GM12878 (cell line): ENCODE data around the gene IFNGR2. TPM values are rescaled to one million over a fixed set of nuclear protein-coding genes. Genes with fewer than 3 reads are reported as not detected.

ENCODE experiments used
- ATF7 ChIP-seq: fragments of 450-650 bp; IDR thresholded peaks from 2 replicates; pipeline ENCODE4 v1.6.1; 2016; ENCODE audit warnings: low read depth, mild to moderate bottlenecking
- CBFB ChIP-seq: IDR thresholded peaks from 2 replicates; pipeline ENCODE4 v1.6.1; 2016; ENCODE audit warnings: antibody characterized with exemption, low read depth
- CEBPB ChIP-seq, 2 experiments: fragments of 150-350 bp in 1 of 2; IDR thresholded peaks; 2 replicates each; pipeline ENCODE4 v1.6.1; 2012 to 2014; ENCODE audit warnings: low read depth in 2 of 2, low read length in 2 of 2, borderline replicate concordance in 1 of 2, inconsistent platforms in 1 of 2
- CEBPZ ChIP-seq: fragments of 150-350 bp; IDR thresholded peaks from 2 replicates; pipeline ENCODE4 v1.6.1; 2016; ENCODE audit warnings: low read depth, low read length
- CHD1 ChIP-seq: IDR thresholded peaks from 2 replicates; pipeline ENCODE4 v1.6.1; 2012; ENCODE audit warnings: low read depth, low read length, improper control_type of control experiment
- CREB1 ChIP-seq: IDR thresholded peaks from 2 replicates; pipeline ENCODE4 v1.6.1; 2012; ENCODE audit warnings: low read depth, mild to moderate bottlenecking, inconsistent platforms
- CTCF ChIP-seq, 3 experiments: IDR thresholded peaks in 2 of 3; conservative IDR thresholded peaks in 1 of 3; 2 replicates each; pipeline ENCODE4 v1.5.1; 2011; ENCODE audit warnings: low read depth in 3 of 3, low read length in 3 of 3, mild to moderate bottlenecking in 3 of 3, control low read depth in 2 of 3, moderate library complexity in 2 of 3, inconsistent platforms in 1 of 3, mixed read lengths in 1 of 3; ENCODE audit not compliant: control insufficient read depth in 2 of 3, insufficient read depth in 1 of 3; ENCODE audit errors: extremely low read depth in 1 of 3
- E2F4 ChIP-seq: IDR thresholded peaks from 2 replicates; pipeline ENCODE4 v1.6.1; 2012; ENCODE audit warnings: low read depth, low read length, improper control_type of control experiment
- EP300 ChIP-seq, 2 experiments: fragments of 150-350 bp in 1 of 2; IDR thresholded peaks; 2 replicates each; pipeline ENCODE4 v1.6.1; 2011 to 2012; ENCODE audit warnings: low read depth in 2 of 2, low read length in 2 of 2, borderline replicate concordance in 1 of 2, improper control_type of control experiment in 1 of 2, inconsistent platforms in 1 of 2; ENCODE audit not compliant: control insufficient read depth in 1 of 2
- ESRRA ChIP-seq: IDR thresholded peaks from 2 replicates; pipeline ENCODE4 v1.6.1; 2012; ENCODE audit warnings: mild to moderate bottlenecking, low read length, improper control_type of control experiment
- FOXK2 ChIP-seq: fragments of 450-650 bp; IDR thresholded peaks from 2 replicates; pipeline ENCODE4 v1.6.1; 2017; ENCODE audit warnings: mild to moderate bottlenecking, moderate library complexity
- HDAC2 ChIP-seq: fragments of 200-600 bp; sonication (generic); IDR thresholded peaks from 2 replicates; pipeline ENCODE4 v1.6.1; 2017
- IKZF2 ChIP-seq, 2 experiments: fragments of 450-650 bp; IDR thresholded peaks; 2 replicates each; pipeline ENCODE4 v1.6.1; 2017; ENCODE audit warnings: mild to moderate bottlenecking in 2 of 2, moderate library complexity in 2 of 2
- JUNB ChIP-seq: IDR thresholded peaks from 2 replicates; pipeline ENCODE4 v1.6.1; 2016; ENCODE audit warnings: antibody characterized with exemption, mild to moderate bottlenecking
- LARP7 ChIP-seq: fragments of 450-650 bp; IDR thresholded peaks from 2 replicates; pipeline ENCODE4 v1.6.1; 2017; ENCODE audit warnings: mild to moderate bottlenecking
- NR2F1 ChIP-seq: fragments of 450-650 bp; conservative IDR thresholded peaks from 2 replicates; pipeline ENCODE4 v1.6.1; 2017; ENCODE audit warnings: mild to moderate bottlenecking
- PBX3 ChIP-seq: IDR thresholded peaks from 2 replicates; pipeline ENCODE4 v1.6.1; 2011; ENCODE audit warnings: mild to moderate bottlenecking, low read depth, low read length, moderate library complexity; ENCODE audit not compliant: insufficient replicate concordance
- POLR2A ChIP-seq: IDR thresholded peaks from 2 replicates; pipeline ENCODE4 v1.6.1; 2011; ENCODE audit warnings: low read depth, mild to moderate bottlenecking, low read length
- POU2F2 ChIP-seq: IDR thresholded peaks from 3 replicates; pipeline ENCODE4 v1.6.1; 2011; ENCODE audit warnings: low read depth, mild to moderate bottlenecking, low read length, borderline replicate concordance
- RCOR1 ChIP-seq: conservative IDR thresholded peaks from 2 replicates; pipeline ENCODE4 v1.6.1; 2012; ENCODE audit warnings: low read depth, low read length, improper control_type of control experiment
- SMARCA5 ChIP-seq: fragments of 450-650 bp; IDR thresholded peaks from 2 replicates; pipeline ENCODE4 v1.6.1; 2017; ENCODE audit warnings: mild to moderate bottlenecking
- SPI1 ChIP-seq: IDR thresholded peaks from 2 replicates; pipeline ENCODE4 v1.6.1; 2011; ENCODE audit warnings: low read depth, mild to moderate bottlenecking, low read length, moderate library complexity, borderline replicate concordance; ENCODE audit not compliant: insufficient read depth
- TARDBP ChIP-seq: IDR thresholded peaks from 2 replicates; pipeline ENCODE4 v1.6.1; 2016; ENCODE audit warnings: borderline replicate concordance
- USF2 ChIP-seq: IDR thresholded peaks from 2 replicates; pipeline ENCODE4 v1.6.1; 2011; ENCODE audit warnings: low read depth, low read length, improper control_type of control experiment, borderline replicate concordance
- polyA plus RNA-seq, 11 experiments: library from polyadenylated mRNA; depleted of rRNA in 4 of 11; unstranded in 6 of 11; stranded (reverse) in 5 of 11; fragments of >200 nt; fragmentation: Nextera tagmentation in 4 of 11; fragmentation: Illumina TruSeq in 1 of 11; extraction: Ambion mirVana in 4 of 11; extraction: Trizol in 1 of 11; gene quantifications; 1 replicate in 1 of 11; 2 replicates in 10 of 11; pipeline versions ENCODE4 v1.2.1 to v1.2.3, GENCODE V29; 2011 to 2016; ENCODE audit warnings: inconsistent platforms in 2 of 11, missing spikeins in 2 of 11, low read depth in 1 of 11
- total RNA-seq, 4 experiments: library from RNA; depleted of rRNA in 3 of 4; stranded (reverse); fragments of >200 nt in 3 of 4; fragmentation: Illumina TruSeq in 1 of 4; extraction: Trizol in 1 of 4; gene quantifications; 2 replicates each; pipeline versions ENCODE4 v1.2.1 to v1.2.3, GENCODE V29; 2013 to 2021

IFNGR2 gene
- total and polyA plus RNA-seq, 10 of the 15 experiments (the other 5 are each of a cell fraction or from before 2014, with no cell fraction given): 23.6 to 98.8 (median 77.0) TPM

- TF ChIP-seq ATF7: peak; percentile 95
- no peak for TF ChIP-seq CHD1
- TF ChIP-seq TARDBP: no peak
- peak; percentile 83 for TF ChIP-seq JUNB
- no peak for TF ChIP-seq CEBPB (IDR thresholded peaks at IDR 0.05; ENCODE audit: borderline replicate concordance in 1 of 2, low read depth in 2 of 2, low read length in 2 of 2)
- TF ChIP-seq RCOR1: no peak
- peak; percentile 95 to 97 for TF ChIP-seq IKZF2 (IDR thresholded peaks at IDR 0.05)
- TF ChIP-seq USF2: no peak
- no peak for TF ChIP-seq CTCF (IDR thresholded peaks at IDR 0.05 in 2 of 3, conservative IDR thresholded peaks at IDR 0.05 in 1 of 3; ENCODE audit: control insufficient read depth in 2 of 3, extremely low read depth in 1 of 3, insufficient read depth in 1 of 3, low read depth in 3 of 3, low read length in 3 of 3)
- TF ChIP-seq HDAC2: no peak
- TF ChIP-seq CREB1: peak; percentile 53; the same call in 1 of the 2 replicates
- peak; percentile 17 for TF ChIP-seq PBX3
- TF ChIP-seq POU2F2: 0 out of 3 replicates have a peak, but pooled peaks have one; percentile 20
- no peak for TF ChIP-seq CBFB
- TF ChIP-seq SMARCA5: 0 out of 2 replicates have a peak, but pooled peaks have one; percentile 11
- TF ChIP-seq LARP7: no peak
- no peak; the same call in 1 of the 2 replicates for TF ChIP-seq E2F4
- TF ChIP-seq FOXK2: no peak; the same call in 1 of the 2 replicates
- no peak for TF ChIP-seq CEBPZ
- TF ChIP-seq SPI1: no peak
- TF ChIP-seq NR2F1: peak; percentile 47; the same call in 1 of the 2 replicates
- TF ChIP-seq EP300 (IDR thresholded peaks at IDR 0.05; ENCODE audit: borderline replicate concordance in 1 of 2, control insufficient read depth in 1 of 2, low read depth in 2 of 2, low read length in 2 of 2): peak in 1 of 2 experiments; percentile 77; a peak in 2 of 4 replicates
- TF ChIP-seq ESRRA: no peak
- TF ChIP-seq POLR2A: no peak
These were observed 31.7 kb downstream of the IFNGR2 start (continued) for GRCh38 chr21:33434770-33435360.
